GM19099 (cell line): Measurements from ENCODE around the gene PLCB4.

Experiments
- POLR2A ChIP-seq: IDR thresholded peaks from 3 replicates; pipeline ENCODE4 v1.6.1; 2011; ENCODE audit warnings: low read depth; ENCODE audit not compliant: insufficient read length; ENCODE audit errors: extremely low read depth

Gene PLCB4

GRCh38 chr20:9260027-9260426, 191.1 kb downstream of the PLCB4 start:
- TF ChIP-seq POLR2A, result no peak

GRCh38 chr20:9261781-9262180, 192.9 kb downstream of the PLCB4 start:
- no peak for TF ChIP-seq POLR2A

- TF ChIP-seq POLR2A, result no peak
These were observed 193.8 kb downstream of the PLCB4 start for GRCh38 chr20:9262653-9263194.

GRCh38 chr20:9269280-9269971, 200.5 kb downstream of the PLCB4 start:
- TF ChIP-seq POLR2A, result no peak

- no peak for TF ChIP-seq POLR2A
These were observed 201.9 kb downstream of the PLCB4 start for GRCh38 chr20:9270831-9271230.

- no peak for TF ChIP-seq POLR2A
These were observed 208.1 kb downstream of the PLCB4 start for GRCh38 chr20:9276966-9277468.

GRCh38 chr20:9279918-9280401, 211.1 kb downstream of the PLCB4 start:
- TF ChIP-seq POLR2A, result no peak

GRCh38 chr20:9280666-9281065, 211.8 kb downstream of the PLCB4 start:
- TF ChIP-seq POLR2A, result no peak

- no peak for TF ChIP-seq POLR2A
These were observed 212.9 kb downstream of the PLCB4 start for GRCh38 chr20:9281803-9282202.

GRCh38 chr20:9285617-9286016, 216.7 kb downstream of the PLCB4 start:
- no peak for TF ChIP-seq POLR2A

- TF ChIP-seq POLR2A, result no peak
These were observed 217.9 kb downstream of the PLCB4 start for GRCh38 chr20:9286501-9287461.

GRCh38 chr20:9287826-9288225, 218.9 kb downstream of the PLCB4 start:
- no peak for TF ChIP-seq POLR2A

GRCh38 chr20:9290331-9290730, 221.4 kb downstream of the PLCB4 start:
- no peak for TF ChIP-seq POLR2A

- no peak for TF ChIP-seq POLR2A
These were observed 224.3 kb downstream of the PLCB4 start for GRCh38 chr20:9293145-9293544.

- TF ChIP-seq POLR2A, result no peak
These were observed 225.2 kb downstream of the PLCB4 start for GRCh38 chr20:9294041-9294440.
